Measurements from ENCODE around the gene WDR73. TPM values are rescaled to one million over a fixed set of nuclear protein-coding genes. Genes with fewer than 3 reads are reported as not detected.

Gene WDR73
- total and polyA plus RNA-seq, 2 of the 8 experiments (the other 6 are each of a cell fraction or from before 2014, with no cell fraction given) = 22.7 to 23.1 TPM

DNA sequence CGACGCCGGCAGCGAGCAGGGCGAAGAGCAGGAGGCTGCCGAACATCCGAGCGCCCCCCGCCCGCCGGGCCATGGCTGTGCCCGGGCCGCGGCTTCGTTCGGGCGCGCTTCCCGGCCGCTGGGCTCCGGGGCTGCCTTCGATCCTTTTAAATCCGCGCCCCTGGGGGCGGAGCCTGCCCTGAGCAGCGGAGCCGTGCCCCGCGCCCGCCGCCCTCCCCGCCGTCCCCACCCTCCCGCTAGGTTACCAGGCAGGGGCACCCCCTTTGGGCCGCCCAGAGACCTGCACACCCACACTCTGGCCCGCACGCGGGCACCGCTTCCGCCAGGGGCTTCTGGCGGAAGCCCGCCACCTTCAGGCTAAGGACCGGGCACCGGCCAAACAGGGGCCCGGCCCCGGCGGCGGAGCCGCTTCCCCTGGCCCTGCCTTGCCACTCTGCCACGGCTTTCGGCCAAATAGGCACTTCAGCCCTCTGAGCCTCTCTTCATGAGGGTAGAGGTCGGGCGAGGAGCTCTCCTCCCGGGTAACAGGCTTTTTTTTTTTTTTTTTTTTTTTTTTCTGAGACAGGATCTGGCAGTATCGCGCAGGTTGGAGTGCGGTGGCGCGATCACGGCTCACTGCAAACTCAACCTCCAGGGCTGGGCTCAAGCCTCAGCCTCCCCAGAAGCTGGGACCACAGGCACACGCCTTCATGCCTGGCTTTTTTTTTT is 4.2 kb upstream of the WDR73 start, which contains the start of gene NMB (continued):
- TF ChIP-seq SP2 (IDR thresholded peaks at IDR 0.05; ENCODE audit: low read length) = no peak
- peak; percentile 57 for TF ChIP-seq GABPA (IDR thresholded peaks at IDR 0.05; ENCODE audit: borderline replicate concordance, insufficient read depth, low read length)
- no peak for TF ChIP-seq SUZ12 (IDR thresholded peaks at IDR 0.05; ENCODE audit: low read length)
- TF ChIP-seq CBX5 (IDR thresholded peaks at IDR 0.05; ENCODE audit: low read depth, low read length) = no peak
- no peak for TF ChIP-seq BCL11A (IDR thresholded peaks at IDR 0.05; ENCODE audit: low read depth in 2 of 2, low read length in 2 of 2)
- TF ChIP-seq POU5F1 (IDR thresholded peaks at IDR 0.05; ENCODE audit: low read depth, low read length) = no peak
- no peak for TF ChIP-seq CREB1 (IDR thresholded peaks at IDR 0.05)
- TF ChIP-seq TAF1 (IDR thresholded peaks at IDR 0.05; ENCODE audit: low read depth, low read length) = peak; percentile 46; the same call in 1 of the 2 replicates
- peak; percentile 57; the same call in 1 of the 2 replicates for TF ChIP-seq TBP (IDR thresholded peaks at IDR 0.05; ENCODE audit: low read depth, low read length)
